ENCODE data around the gene ATL3.

GRCh38 chr11:63683133-63683991, 12.2 kb upstream of the ATL3 start:
- TF ChIP-seq MAX (IDR thresholded peaks at IDR 0.05), result no peak
- no peak for TF ChIP-seq CTCF (IDR thresholded peaks at IDR 0.05; ENCODE audit: low read depth, low read length, missing input control)
- TF ChIP-seq YY1 (IDR thresholded peaks at IDR 0.05), result no peak

Data from liver (tissue), 2 donors.